Left lung (tissue), 14 donors: Measurements from ENCODE around the gene ALDH7A1. TPM values are rescaled to one million over a fixed set of nuclear protein-coding genes. Genes with fewer than 3 reads are reported as not detected.
A peak's percentile ranks its signal among the peaks of the same experiment; 100 is the strongest.

Experiments used
- ATAC-seq: fragments of 200-7000 bp; cut with Tn5 transposase; one replicate; pipeline ENCODE4 v1.9.1; 2020; ENCODE audit warnings: moderate library complexity
- DNase-seq, 4 donors: peaks; one replicate each; pipeline ENCODE4 v3.0.0-alpha.2; 2013 to 2020
- H3K27ac ChIP-seq, 2 donors: fragments of 200-600 bp; sonication (generic) in 1 of 2; one replicate each; pipeline versions ENCODE4 v1.5.0 to v1.8.0; 2020 to 2021
- H3K27me3 ChIP-seq, 2 donors: fragments of 200-600 bp; sonication (generic) in 1 of 2; one replicate each; pipeline versions ENCODE4 v1.5.0 to v1.8.0; 2020 to 2021
- H3K36me3 ChIP-seq, 2 donors: fragments of 200-600 bp; sonication (generic) in 1 of 2; one replicate each; pipeline versions ENCODE4 v1.5.0 to v1.8.0; 2020 to 2021
- H3K4me1 ChIP-seq, 2 donors: fragments of 200-600 bp; one replicate each; pipeline ENCODE4 v1.8.0; 2021
- H3K4me3 ChIP-seq, 2 donors: fragments of 200-600 bp; sonication (generic) in 1 of 2; one replicate each; pipeline versions ENCODE4 v1.5.0 to v1.8.0; 2020 to 2021; ENCODE audit warnings: mild to moderate bottlenecking in 1 of 2
- H3K9me3 ChIP-seq, 2 donors: fragments of 200-600 bp; sonication (generic) in 1 of 2; one replicate each; pipeline versions ENCODE4 v1.5.0 to v1.8.0; 2020 to 2021
- CTCF ChIP-seq, 2 donors: fragments of 200-600 bp; sonication (generic) in 1 of 2; IDR thresholded peaks; one replicate each; pipeline versions ENCODE4 v1.5.0 to v1.8.0; 2021; ENCODE audit warnings: antibody characterized with exemption in 2 of 2
- intact Hi-C, 2 donors: fragments of 100-400 bp; cut with DNase I; formaldehyde crosslinking; loops; one replicate each; pipeline versions ENCODE4 v1.11.2 to v1.14.2; 2022
- long read RNA-seq, 12 donors: library from polyadenylated mRNA in 2 of 12; unstranded in 2 of 12; transcript quantifications; one replicate each; pipeline ENCODE4 v2.0.0 and lab custom pipeline, GENCODE V29; 2019 to 2026
- polyA plus RNA-seq, 6 donors: library from polyadenylated mRNA; unstranded; fragments of 120-200 nt; gene quantifications; one replicate each; pipeline ENCODE4 v1.2.1, GENCODE V29; 2013; ENCODE audit not compliant: insufficient read length in 6 of 6
- total RNA-seq, 2 donors: library from RNA; stranded (reverse); fragmentation: NEBNext Ultra II Directional; extraction: Animal tissue kit (Norgen Biotek cat#: 25700); gene quantifications; one replicate each; pipeline ENCODE4 v1.2.1, GENCODE V29; 2021
- donor health status: DM: no; HTN: yes; CAD: no.
- donor health status: DM: no; HTN: no; CAD: no.

The ALDH7A1 gene
- total RNA-seq (10 to 100 TPM; 34.2 to 54.3 TPM), polyA plus RNA-seq (100 to 1,000 TPM; 106 to 137 (median 127) TPM)
- long read RNA-seq, donor 1, full-length matches to known transcripts: 35 of 47 reads
- long read RNA-seq, donor 1, partial matches to known transcripts: 12 of 47 reads
- long read RNA-seq, donor 1, other reads (novel, unspliced or antisense): 0 of 47 reads
- long read RNA-seq, donor 2, full-length matches to known transcripts: 27 of 42 reads
- long read RNA-seq, donor 2, partial matches to known transcripts: 15 of 42 reads
- long read RNA-seq, donor 2, other reads (novel, unspliced or antisense): 0 of 42 reads
- long read RNA-seq, donor 3, full-length matches to known transcripts: 21 of 21 reads
- long read RNA-seq, donor 3, partial matches to known transcripts: 0 of 21 reads
- long read RNA-seq, donor 3, other reads (novel, unspliced or antisense): 0 of 21 reads
- long read RNA-seq, donor 4, full-length matches to known transcripts: 33 of 44 reads
- long read RNA-seq, donor 4, partial matches to known transcripts: 6 of 44 reads
- long read RNA-seq, donor 4, other reads (novel, unspliced or antisense): 5 of 44 reads
- long read RNA-seq, donor 5, full-length matches to known transcripts: 19 of 28 reads
- long read RNA-seq, donor 5, partial matches to known transcripts: 9 of 28 reads
- long read RNA-seq, donor 5, other reads (novel, unspliced or antisense): 0 of 28 reads
- long read RNA-seq, donor 6, full-length matches to known transcripts: 24 of 49 reads
- long read RNA-seq, donor 6, partial matches to known transcripts: 25 of 49 reads
- long read RNA-seq, donor 6, other reads (novel, unspliced or antisense): 0 of 49 reads
- long read RNA-seq, donor 7, full-length matches to known transcripts: 16 of 21 reads
- long read RNA-seq, donor 7, partial matches to known transcripts: 5 of 21 reads
- long read RNA-seq, donor 7, other reads (novel, unspliced or antisense): 0 of 21 reads
- long read RNA-seq, donor 8, full-length matches to known transcripts: 29 of 51 reads
- long read RNA-seq, donor 8, partial matches to known transcripts: 22 of 51 reads
- long read RNA-seq, donor 8, other reads (novel, unspliced or antisense): 0 of 51 reads
- long read RNA-seq, donor 9, full-length matches to known transcripts: 2 of 2 reads
- long read RNA-seq, donor 9, partial matches to known transcripts: 0 of 2 reads
- long read RNA-seq, donor 9, other reads (novel, unspliced or antisense): 0 of 2 reads
- long read RNA-seq, donor 10, full-length matches to known transcripts: 14 of 16 reads
- long read RNA-seq, donor 10, partial matches to known transcripts: 0 of 16 reads
- long read RNA-seq, donor 10, other reads (novel, unspliced or antisense): 2 of 16 reads
- long read RNA-seq, donor 11, full-length matches to known transcripts: 30 of 125 reads
- long read RNA-seq, donor 11, partial matches to known transcripts: 72 of 125 reads
- long read RNA-seq, donor 11, other reads (novel, unspliced or antisense): 23 of 125 reads
- long read RNA-seq, donor 12, full-length matches to known transcripts: 22 of 28 reads
- long read RNA-seq, donor 12, partial matches to known transcripts: 6 of 28 reads
- long read RNA-seq, donor 12, other reads (novel, unspliced or antisense): 0 of 28 reads

GRCh38 chr5:126594748-126595485 lies at the start of gene ALDH7A1:
ALDH7A1 (minus strand) TSS chr5:126595219; CDS start chr5:126595198, 21 bp downstream.
- Histone ChIP-seq H3K27me3 (peaks cover 0 to 19% of the 10 kb centered on the region in 2 donors), H3K4me1 (peaks cover 5 to 14% of the 10 kb centered on the region in 2 donors), H3K27ac (peak within 1 kb of the TSS; percentile 76 to 78), H3K4me3 (peak within 1 kb of the TSS; percentile 54 to 72), H3K9me3 (no peaks in the 10 kb centered on the region), H3K36me3 (peaks cover 0 to 5% of the 10 kb centered on the region in 2 donors)
- ATAC-seq (peak; percentile 95), DNase-seq (peak; percentile 90 to 97 (median 92))
- intact Hi-C loops: no loop called here
- TF ChIP-seq CTCF (IDR thresholded peaks at IDR 0.05): peak in 1 of 2 donors; percentile 37

- DNase-seq (no peak), ATAC-seq (no peak)
- intact Hi-C loops: no loop called here
- no peak overlapping the region for H3K27ac ChIP-seq
- no peak for TF ChIP-seq CTCF (IDR thresholded peaks at IDR 0.05)
- H3K36me3 ChIP-seq: no peaks in the 10 kb centered on the region
- H3K4me3 ChIP-seq: no peak overlapping the region
- H3K4me1 ChIP-seq: no peaks in the 10 kb centered on the region
- no peaks in the 10 kb centered on the region for H3K27me3 ChIP-seq
- H3K9me3 ChIP-seq: peaks cover 0 to 13% of the 10 kb centered on the region in 2 donors
Measured at GRCh38 chr5:126641387-126641786, 46.4 kb upstream of the ALDH7A1 start.

GRCh38 chr5:126640866-126641265 lies 45.8 kb upstream of the ALDH7A1 start:
- H3K4me1 ChIP-seq: no peaks in the 10 kb centered on the region
- no peak for DNase-seq
- no peaks in the 10 kb centered on the region for H3K27me3 ChIP-seq
- H3K9me3 ChIP-seq: peaks cover 0 to 12% of the 10 kb centered on the region in 2 donors
- H3K36me3 ChIP-seq: no peaks in the 10 kb centered on the region
- H3K4me3 ChIP-seq: no peak overlapping the region
- no peak overlapping the region for H3K27ac ChIP-seq
- intact Hi-C loops: no loop called here
- TF ChIP-seq CTCF (IDR thresholded peaks at IDR 0.05): no peak
- no peak for ATAC-seq

- Histone ChIP-seq H3K4me3 (no peak overlapping the region), H3K36me3 (no peaks in the 10 kb centered on the region), H3K4me1 (no peaks in the 10 kb centered on the region), H3K27me3 (no peaks in the 10 kb centered on the region), H3K9me3 (no peaks in the 10 kb centered on the region), H3K27ac (no peak overlapping the region)
- no peak for DNase-seq
- TF ChIP-seq CTCF (IDR thresholded peaks at IDR 0.05): no peak
- intact Hi-C loops: no loop called here
- no peak for ATAC-seq
Measured at GRCh38 chr5:126636956-126637355, 41.9 kb upstream of the ALDH7A1 start.
